ENCODE data around the gene DEDD2. TPM values are rescaled to one million over a fixed set of nuclear protein-coding genes. Genes with fewer than 3 reads are reported as not detected.

DEDD2 gene
- total RNA-seq, 1 experiment from 2014 or later = 16.9 TPM

DNA sequence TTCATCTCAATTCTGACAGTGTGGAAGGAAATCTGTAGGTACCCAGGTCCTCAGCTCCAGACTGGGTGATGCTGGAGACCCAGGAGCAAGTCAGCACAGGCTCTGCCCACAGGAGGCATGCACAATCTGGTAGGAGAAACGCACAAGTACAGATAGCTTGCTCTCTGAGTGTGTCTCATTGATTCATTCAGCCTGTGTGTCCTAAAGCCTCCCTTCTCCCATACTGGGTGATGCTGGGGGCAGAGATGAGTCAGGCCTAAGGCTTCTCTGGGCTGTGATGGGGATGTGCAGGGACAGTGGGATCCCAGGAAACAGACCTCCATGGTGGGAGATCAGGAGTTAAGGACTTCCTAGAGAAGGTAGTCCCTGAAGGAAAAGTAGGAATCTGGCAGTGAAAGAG is 9.4 kb upstream of the DEDD2 start:
- Histone ChIP-seq H3K27ac (no peak overlapping the region), H3K9me3 (replicated peaks) (no peaks in the 10 kb centered on the region)
- DNase-seq (ENCODE audit: low read depth in 1 of 2, low spot score in 2 of 2) = no peak

DNA sequence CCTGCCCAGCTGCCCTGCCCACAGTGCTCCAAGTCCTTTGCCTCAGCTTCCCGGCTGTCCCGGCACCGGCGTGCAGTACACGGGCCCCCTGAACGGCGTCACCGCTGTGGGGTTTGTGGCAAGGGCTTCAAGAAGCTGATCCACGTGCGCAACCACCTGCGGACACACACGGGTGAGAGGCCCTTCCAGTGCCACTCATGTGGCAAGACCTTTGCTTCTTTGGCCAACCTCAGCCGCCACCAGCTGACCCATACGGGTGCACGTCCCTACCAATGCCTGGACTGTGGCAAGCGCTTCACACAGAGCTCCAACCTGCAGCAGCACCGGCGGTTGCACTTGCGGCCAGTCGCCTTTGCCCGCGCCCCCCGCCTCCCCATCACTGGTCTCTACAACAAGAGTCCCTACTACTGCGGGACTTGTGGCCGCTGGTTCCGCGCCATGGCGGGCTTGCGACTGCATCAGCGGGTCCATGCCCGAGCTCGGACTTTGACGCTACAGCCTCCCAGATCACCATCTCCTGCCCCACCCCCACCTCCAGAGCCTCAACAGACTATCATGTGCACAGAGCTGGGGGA is 8.3 kb upstream of the DEDD2 start:
- Histone ChIP-seq H3K9me3 (replicated peaks) (no peaks in the 10 kb centered on the region), H3K4me1 (replicated peaks) (peaks cover 5% of the 10 kb centered on the region; the same call in 1 of the 2 replicates), H3K4me3 (no peak overlapping the region), H3K27ac (no peak overlapping the region), H3K27me3 (replicated peaks) (no peaks in the 10 kb centered on the region), H3K36me3 (peaks cover 76% of the 10 kb centered on the region)
- peak in 1 of 2 experiments; percentile 46 for DNase-seq (ENCODE audit: low read depth in 1 of 2, low spot score in 2 of 2)

More for the DNA sequence above, 9.4 kb upstream of the DEDD2 start:
- no peak overlapping the region for H3K4me3 ChIP-seq
- peaks cover 86% of the 10 kb centered on the region for H3K36me3 ChIP-seq
- no peaks in the 10 kb centered on the region for H3K4me1 ChIP-seq (replicated peaks)
- H3K27me3 ChIP-seq (replicated peaks) = no peaks in the 10 kb centered on the region

- no peaks in the 10 kb centered on the region for H3K9me3 ChIP-seq (replicated peaks)
- H3K36me3 ChIP-seq = peaks cover 71% of the 10 kb centered on the region
- DNase-seq (ENCODE audit: low read depth in 1 of 2, low spot score in 2 of 2) = peak in 1 of 2 experiments; percentile 41
- H3K4me1 ChIP-seq (replicated peaks) = peaks cover 5% of the 10 kb centered on the region; the same call in 1 of the 2 replicates
- no peak overlapping the region for H3K4me3 ChIP-seq
- no peaks in the 10 kb centered on the region for H3K27me3 ChIP-seq (replicated peaks)
- no peak overlapping the region for H3K27ac ChIP-seq
Measured at GRCh38 chr19:42224940-42225717, 7.7 kb upstream of the DEDD2 start.

DNA sequence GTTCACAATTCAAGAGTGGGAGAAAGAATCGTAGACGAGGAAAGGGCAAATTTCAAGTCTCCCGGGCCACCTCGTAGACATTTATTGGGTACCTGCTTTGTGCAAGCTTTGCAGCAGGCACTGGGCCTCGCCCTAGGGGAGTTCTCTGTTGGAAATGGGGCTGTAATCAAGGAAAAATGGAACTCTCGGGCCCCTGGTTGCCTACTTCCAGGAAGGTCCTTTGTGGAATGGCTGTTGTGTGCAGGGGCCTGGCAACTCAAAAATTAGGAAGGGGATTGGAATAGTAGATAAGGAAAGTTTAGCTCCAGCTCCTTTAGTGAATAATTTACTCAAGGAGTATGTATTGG is 3.2 kb upstream of the DEDD2 start:
- H3K27me3 ChIP-seq (replicated peaks) = no peaks in the 10 kb centered on the region
- H3K27ac ChIP-seq = peak overlapping the region; percentile 37
- H3K9me3 ChIP-seq (replicated peaks) = no peaks in the 10 kb centered on the region
- H3K36me3 ChIP-seq = peaks cover 30% of the 10 kb centered on the region
- DNase-seq (ENCODE audit: low read depth in 1 of 2, low spot score in 2 of 2) = no peak
- H3K4me1 ChIP-seq (replicated peaks) = peaks cover 25% of the 10 kb centered on the region
- peak overlapping the region; percentile 62 for H3K4me3 ChIP-seq

GRCh38 chr19:42219812-42220750 is 2.6 kb upstream of the DEDD2 start, which contains the start of gene ZNF526:
ZNF526 (plus strand) TSS chr19:42220312; CDS start chr19:42224404, 4,092 bp downstream.
- no peaks in the 10 kb centered on the region for H3K27me3 ChIP-seq (replicated peaks)
- H3K27ac ChIP-seq = peak within 1 kb of the TSS; percentile 37
- DNase-seq (ENCODE audit: low read depth in 1 of 2, low spot score in 2 of 2) = peak; percentile 96 to 97

GRCh38 chr19:42216653-42217519 is 591 bp downstream of the DEDD2 start:
- no peaks in the 10 kb centered on the region for H3K27me3 ChIP-seq (replicated peaks)
- no peak overlapping the region for H3K27ac ChIP-seq
- H3K4me3 ChIP-seq = peak overlapping the region; percentile 50
- no peaks in the 10 kb centered on the region for H3K9me3 ChIP-seq (replicated peaks)
- no peak for DNase-seq (ENCODE audit: low read depth in 1 of 2, low spot score in 2 of 2)
- 0 out of 2 replicates have a peak, but pooled peaks cover 9% of the 10 kb centered on the region for H3K36me3 ChIP-seq
- peaks cover 25% of the 10 kb centered on the region for H3K4me1 ChIP-seq (replicated peaks)

More at GRCh38 chr19:42219812-42220750, 2.6 kb upstream of the DEDD2 start, which contains the start of gene ZNF526:
- Histone ChIP-seq H3K36me3 (peaks cover 24% of the 10 kb centered on the region), H3K9me3 (replicated peaks) (no peaks in the 10 kb centered on the region), H3K4me1 (replicated peaks) (peaks cover 25% of the 10 kb centered on the region), H3K4me3 (peak within 1 kb of the TSS; percentile 62)

- DNase-seq (ENCODE audit: low read depth in 1 of 2, low spot score in 2 of 2) = no peak
- Histone ChIP-seq H3K27me3 (replicated peaks) (no peaks in the 10 kb centered on the region), H3K9me3 (replicated peaks) (no peaks in the 10 kb centered on the region), H3K4me1 (replicated peaks) (peaks cover 25% of the 10 kb centered on the region), H3K4me3 (no peak overlapping the region), H3K36me3 (peaks cover 11% of the 10 kb centered on the region), H3K27ac (no peak overlapping the region)
Measured at GRCh38 chr19:42214810-42215485, 2.5 kb downstream of the DEDD2 start.

DNA sequence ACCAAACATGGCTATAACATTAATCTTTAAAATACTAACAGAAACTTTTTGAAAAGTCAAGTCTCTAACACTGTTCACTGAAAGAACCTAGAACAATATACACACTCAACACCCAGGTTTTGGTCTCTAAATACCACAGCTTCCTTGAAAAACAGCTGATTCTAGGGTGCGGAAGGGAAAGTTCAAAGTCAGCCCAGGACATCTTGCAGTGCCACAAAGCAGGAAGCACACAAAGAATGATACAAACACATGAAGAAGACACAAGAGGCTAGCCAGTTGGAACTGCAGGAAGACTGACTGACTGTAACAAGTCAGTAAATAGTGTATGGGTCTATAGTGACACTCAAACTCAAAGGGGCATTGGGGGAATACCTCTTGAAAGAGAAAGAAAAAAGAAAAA is 4.6 kb downstream of the DEDD2 start:
- no peaks in the 10 kb centered on the region for H3K27me3 ChIP-seq (replicated peaks)
- H3K4me3 ChIP-seq = no peak overlapping the region
- no peaks in the 10 kb centered on the region; the same call in 1 of the 2 replicates for H3K9me3 ChIP-seq (replicated peaks)
- no peak overlapping the region for H3K27ac ChIP-seq
- H3K4me1 ChIP-seq (replicated peaks) = peaks cover 23% of the 10 kb centered on the region
- DNase-seq (ENCODE audit: low read depth in 1 of 2, low spot score in 2 of 2) = no peak
- H3K36me3 ChIP-seq = peaks cover 27% of the 10 kb centered on the region

GRCh38 chr19:42208612-42209011 is 8.9 kb downstream of the DEDD2 start:
- DNase-seq (ENCODE audit: low read depth in 1 of 2, low spot score in 2 of 2) = no peak
- peak overlapping the region; percentile 67 for H3K27ac ChIP-seq

GRCh38 chr19:42207767-42208271 is 9.7 kb downstream of the DEDD2 start:
- Histone ChIP-seq H3K4me3 (no peak overlapping the region), H3K4me1 (replicated peaks) (peaks cover 32% of the 10 kb centered on the region), H3K9me3 (replicated peaks) (no peaks in the 10 kb centered on the region; the same call in 1 of the 2 replicates), H3K27me3 (replicated peaks) (no peaks in the 10 kb centered on the region), H3K27ac (peak overlapping the region; percentile 67), H3K36me3 (peaks cover 42% of the 10 kb centered on the region)
- DNase-seq (ENCODE audit: low read depth in 1 of 2, low spot score in 2 of 2) = peak; percentile 71 to 85

More at GRCh38 chr19:42208612-42209011, 8.9 kb downstream of the DEDD2 start:
- no peaks in the 10 kb centered on the region; the same call in 1 of the 2 replicates for H3K9me3 ChIP-seq (replicated peaks)
- H3K36me3 ChIP-seq = peaks cover 37% of the 10 kb centered on the region
- H3K4me3 ChIP-seq = no peak overlapping the region
- no peaks in the 10 kb centered on the region for H3K27me3 ChIP-seq (replicated peaks)
- H3K4me1 ChIP-seq (replicated peaks) = peaks cover 32% of the 10 kb centered on the region

DNA sequence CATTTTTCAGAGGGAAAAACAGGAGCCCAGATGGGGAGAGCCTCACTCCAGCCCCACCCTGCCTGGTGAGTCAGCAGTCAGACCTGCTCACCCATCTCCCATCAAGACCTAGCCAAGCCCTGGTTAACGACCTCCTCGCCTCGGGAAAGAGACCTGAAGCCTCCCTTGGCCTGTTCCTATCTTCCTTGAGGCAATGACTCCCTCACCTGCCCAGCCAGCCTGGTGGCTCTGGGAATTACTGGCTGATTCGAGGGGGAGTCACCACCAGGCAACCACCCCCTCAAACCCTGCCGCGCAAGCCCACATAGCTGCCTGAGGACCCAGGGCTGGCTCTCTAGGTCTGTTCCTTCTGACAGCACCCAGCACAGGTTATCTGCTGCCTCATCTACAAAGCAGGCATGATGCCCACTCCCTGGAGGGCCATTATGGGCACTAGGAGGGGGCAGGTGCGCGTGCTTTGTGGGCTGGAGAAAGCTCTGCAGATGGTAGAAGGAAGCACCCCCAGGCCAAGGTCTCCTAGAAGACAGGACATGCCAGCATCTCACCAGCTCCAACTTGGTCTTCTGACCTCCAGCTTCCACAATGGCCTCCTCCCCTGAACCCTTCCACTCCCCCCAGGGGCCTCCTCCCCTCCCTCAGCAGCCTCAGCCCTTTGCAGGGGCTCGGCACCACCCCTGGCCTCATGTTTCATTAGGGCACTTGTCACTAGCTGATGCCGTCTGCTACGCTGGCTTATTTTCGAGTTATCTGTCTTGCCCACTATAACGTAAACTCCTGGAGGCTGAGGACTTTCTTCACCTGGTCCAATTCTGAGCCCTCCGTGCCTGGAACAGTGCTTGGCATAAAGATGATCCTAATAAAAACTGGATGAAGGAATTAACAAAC is 10.4 kb downstream of the DEDD2 start:
- Histone ChIP-seq H3K36me3 (peaks cover 43% of the 10 kb centered on the region), H3K27ac (peak overlapping the region; percentile 67), H3K4me3 (no peak overlapping the region), H3K27me3 (replicated peaks) (no peaks in the 10 kb centered on the region), H3K9me3 (replicated peaks) (no peaks in the 10 kb centered on the region; the same call in 1 of the 2 replicates), H3K4me1 (replicated peaks) (peaks cover 32% of the 10 kb centered on the region)
- no peak for DNase-seq (ENCODE audit: low read depth in 1 of 2, low spot score in 2 of 2)
